Ramos (cell line): ENCODE measurements around the gene ANK3.

Experiments used
- in situ Hi-C: fragments of 300-500 bp; cut with MboI; formaldehyde crosslinking; loops from one replicate; pipeline ENCODE4 v1.14.3; 2022; ENCODE audit warnings: low sequenced_read_pairs; ENCODE audit not compliant: unreplicated experiment

The ANK3 gene

DNA sequence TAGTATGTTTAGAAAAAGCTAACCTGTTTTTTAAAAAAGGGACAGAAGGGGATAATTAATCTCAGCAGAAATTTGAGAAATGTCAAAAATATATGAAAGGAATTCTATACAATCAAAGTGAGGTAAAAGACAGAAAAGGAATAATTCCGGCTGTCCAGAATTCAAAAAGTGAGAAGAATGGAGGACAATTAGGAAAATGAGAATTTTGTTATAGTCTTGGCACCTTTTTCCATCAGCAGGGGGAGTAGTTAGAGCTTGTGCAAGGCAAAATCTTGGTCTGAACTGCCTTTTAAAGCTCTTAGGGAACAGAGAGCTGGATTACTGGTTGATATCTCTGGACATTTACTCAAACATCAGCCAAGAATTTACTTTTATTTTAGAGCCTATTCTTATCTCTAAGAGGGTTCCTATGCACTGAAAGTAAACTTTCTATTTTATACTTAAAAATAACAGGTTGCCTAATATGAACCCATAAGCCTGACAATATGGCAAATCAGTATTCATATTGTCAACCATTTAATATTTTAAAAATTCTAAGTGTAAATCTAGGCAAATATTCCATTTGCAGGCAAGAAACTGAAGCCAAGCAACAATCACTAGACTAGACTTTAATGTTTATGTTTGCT is 185.6 kb downstream of the ANK3 start:
- in situ Hi-C loops = loop anchor here (25.0 kb wide), 4 partner anchors 92 to 583 kb away; partner anchors contain the start of gene CDK1

DNA sequence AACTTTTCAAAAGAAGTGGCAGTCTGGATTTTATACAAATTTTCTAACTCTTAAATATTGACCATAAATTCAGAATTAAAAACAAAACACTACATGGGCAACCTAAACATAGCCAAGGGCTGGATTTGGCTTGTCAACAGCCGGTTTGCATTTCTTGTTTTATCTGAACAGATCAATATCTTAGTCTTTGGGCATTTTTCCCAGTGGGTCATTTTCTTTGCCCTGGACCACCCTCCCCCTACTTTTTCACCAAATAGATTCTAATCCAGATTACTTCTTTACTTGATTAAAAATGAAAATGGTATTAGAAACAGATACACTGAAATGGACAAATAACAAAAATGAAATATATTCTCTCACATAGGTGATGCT is 189.0 kb downstream of the ANK3 start:
- in situ Hi-C loops = loop anchor here (25.0 kb wide), 4 partner anchors 88 to 587 kb away; partner anchors contain the start of gene CDK1

DNA sequence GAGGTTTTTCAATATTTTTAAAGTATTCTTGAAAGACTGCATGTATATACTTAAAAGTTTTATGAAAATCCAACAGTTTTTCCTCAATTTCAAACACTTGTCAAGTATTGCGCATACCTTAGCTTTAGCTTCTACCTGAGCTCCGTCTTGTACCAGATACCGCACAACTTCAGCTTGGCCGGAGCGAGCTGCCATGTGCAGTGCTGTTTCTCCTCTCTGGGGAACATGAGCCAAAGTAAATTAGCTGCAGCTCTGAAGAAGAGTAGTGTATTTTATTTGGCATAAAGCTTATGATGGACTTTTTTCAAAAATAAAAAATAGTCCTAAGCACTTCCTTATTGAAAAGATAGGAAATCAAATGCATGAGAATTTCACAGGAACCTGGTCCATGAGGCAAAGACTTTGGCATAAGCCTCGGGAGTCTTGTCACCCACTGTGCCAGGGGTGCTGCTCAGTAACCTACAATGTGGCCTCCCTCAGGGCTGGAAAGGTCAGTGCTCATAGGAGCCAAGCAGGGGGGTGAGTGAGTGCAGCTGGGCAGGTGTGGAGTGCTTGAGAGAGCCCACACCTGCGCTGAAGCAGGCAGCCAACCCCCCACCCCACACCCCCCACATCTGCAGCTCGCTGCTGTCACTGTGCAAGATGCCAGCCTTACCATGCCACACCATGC is 189.5 kb downstream of the ANK3 start:
- in situ Hi-C loops = loop anchor here (25.0 kb wide), 4 partner anchors 88 to 587 kb away; partner anchors contain the start of gene CDK1

DNA sequence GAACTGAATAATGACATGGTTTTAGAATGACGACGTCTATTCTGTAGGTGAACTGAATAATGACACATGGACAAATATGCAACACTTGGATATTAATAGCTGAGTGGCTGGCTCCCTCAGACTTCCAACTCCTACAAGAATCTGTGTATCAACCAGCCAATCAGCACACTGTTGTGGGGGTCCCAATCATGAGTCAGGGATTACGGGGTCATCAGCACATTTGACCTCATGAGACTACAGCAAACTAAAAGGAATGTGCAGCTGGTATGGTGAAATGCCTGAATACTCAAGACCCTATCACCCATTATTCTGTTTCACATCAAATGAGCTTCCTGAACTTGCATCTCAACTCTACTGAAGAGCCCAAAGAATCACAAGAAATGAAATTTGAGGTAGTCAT is 192.5 kb downstream of the ANK3 start:
- in situ Hi-C loops = no loop called here

DNA sequence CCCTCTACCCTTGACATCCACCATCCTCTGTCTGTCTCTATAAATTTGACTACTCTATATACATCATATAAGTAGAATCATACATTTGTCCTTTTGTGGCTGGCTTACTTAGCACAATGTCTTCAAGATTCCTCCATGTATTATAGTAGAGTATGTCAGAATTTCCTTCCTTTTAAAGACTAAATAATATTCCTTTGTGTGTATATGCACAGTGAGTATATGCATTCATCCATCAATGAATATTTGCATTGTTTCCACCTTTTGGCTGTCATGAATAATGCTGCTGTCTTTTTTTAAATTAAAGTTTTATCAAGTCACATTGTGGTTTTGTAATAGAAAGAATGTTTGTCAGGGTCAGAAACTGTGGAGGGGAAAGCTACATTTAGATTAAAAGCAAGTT is 195.3 kb downstream of the ANK3 start:
- in situ Hi-C loops = no loop called here

DNA sequence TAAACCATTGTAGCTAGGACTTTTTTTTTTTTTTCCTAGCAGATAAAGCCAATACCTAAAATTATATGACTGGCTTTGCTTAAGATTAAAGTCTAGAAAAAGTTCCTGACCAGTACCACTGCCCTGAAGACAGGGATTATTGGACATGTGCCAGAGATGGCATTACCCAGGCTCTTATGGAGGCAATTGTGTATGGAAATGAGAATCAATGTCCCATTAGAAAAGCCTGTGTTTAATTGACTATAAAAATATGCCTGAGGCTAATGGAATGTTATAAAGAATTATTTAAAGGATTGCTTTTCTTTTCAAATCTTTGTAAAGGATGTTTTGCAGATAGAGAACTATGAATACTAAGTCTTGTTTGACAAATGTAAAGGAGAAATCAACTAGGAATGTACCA is 196.7 kb downstream of the ANK3 start:
- in situ Hi-C loops = no loop called here

DNA sequence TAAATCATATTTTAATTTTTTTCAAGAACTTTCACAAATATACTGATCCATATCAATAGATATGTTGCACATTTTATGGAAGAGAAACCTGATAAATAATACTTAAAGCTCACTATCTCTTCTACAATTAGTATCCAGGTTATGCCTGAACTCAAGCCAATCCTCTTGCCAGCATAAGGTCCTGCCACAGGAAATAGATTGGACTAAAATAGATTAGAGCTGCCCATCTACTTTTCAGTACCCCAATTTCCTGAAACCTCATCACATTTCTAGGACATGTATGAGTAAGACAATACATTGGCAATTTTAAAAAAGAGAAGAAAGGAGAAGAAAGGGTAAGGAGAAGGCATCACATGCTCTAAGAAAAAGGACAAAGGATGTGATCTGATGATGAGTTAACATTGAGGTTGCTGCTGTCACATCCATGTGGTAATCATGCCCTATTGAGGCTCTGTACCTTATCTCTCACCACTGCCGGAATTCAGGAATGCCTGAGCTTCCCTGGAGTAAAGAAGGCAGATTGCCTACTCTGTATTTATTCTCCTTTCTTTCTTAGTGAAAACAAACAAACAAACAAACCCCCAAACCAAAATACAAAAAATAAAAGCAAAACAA is 199.7 kb downstream of the ANK3 start:
- in situ Hi-C loops = no loop called here

DNA sequence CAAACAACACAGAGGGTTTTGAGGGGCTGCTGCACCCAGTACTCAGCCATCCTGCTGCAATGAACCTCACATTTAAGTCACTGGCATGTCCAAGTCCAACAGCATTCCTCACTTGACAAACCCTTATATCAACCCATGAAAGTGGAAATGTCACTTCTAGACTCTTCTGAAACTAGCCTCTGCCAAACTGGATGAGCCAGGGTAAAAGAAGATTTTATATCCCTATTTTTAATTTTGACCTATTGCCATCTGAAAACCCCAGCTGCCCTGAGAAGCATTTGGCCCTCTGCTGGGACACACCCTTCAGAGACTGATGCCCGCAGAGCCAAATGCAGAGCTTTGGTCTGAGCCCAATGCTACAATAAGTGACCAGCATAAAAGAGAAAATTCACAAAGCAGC is 201.1 kb downstream of the ANK3 start:
- in situ Hi-C loops = no loop called here

DNA sequence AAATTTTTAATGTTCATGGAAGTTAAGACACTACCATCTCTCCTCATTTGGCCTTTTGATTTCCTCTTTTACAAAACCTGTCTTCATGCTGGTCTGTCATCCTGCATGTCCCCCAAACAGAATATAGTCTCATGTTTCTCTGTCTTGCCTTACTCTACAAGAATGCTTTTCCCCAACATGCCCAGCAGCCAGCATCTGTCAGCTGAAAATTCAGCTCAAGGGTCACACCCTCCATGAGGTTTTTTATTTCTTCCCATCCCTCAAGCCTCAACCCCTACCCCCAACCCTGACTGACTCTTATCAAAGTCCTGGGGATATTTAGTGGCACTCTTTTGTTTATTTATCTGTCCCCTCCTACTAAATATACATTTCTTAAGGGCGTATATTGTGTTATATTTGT is 202.0 kb downstream of the ANK3 start:
- in situ Hi-C loops = no loop called here

DNA sequence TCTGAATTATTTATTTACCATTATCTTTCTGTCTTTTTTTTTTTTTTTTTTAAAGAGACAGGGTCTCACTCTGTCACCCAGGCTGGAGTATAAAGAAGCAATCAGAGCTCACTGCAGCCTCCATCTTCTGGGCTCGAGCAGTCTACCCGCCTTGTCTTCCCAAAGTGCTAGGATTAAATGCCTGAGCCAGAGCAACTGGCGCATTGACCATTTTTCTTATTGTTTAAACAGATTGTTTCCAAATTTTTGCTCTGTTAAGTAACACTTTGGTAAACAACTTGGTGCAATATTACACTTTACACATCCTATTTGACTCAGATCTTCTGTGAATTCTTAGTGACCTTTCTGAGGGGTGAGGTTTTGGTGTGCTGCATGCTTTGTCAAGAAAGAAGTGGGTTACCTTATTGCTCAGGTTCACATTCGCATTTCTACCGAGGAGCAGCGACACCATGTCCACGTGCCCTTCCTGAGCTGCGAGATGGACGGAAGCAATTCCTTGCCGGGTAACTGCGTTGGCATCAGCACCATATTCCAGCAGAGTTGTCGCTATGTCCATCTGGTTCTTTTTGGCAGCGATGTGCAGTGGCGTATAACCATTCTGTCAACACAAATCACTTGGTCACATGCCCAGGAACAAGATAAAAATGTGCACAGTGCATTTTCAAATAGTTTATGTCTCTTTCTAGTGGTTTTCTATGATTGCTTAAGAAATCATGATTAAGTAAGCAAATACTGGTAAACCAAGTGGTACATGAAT is 203.2 kb downstream of the ANK3 start:
- in situ Hi-C loops = no loop called here

DNA sequence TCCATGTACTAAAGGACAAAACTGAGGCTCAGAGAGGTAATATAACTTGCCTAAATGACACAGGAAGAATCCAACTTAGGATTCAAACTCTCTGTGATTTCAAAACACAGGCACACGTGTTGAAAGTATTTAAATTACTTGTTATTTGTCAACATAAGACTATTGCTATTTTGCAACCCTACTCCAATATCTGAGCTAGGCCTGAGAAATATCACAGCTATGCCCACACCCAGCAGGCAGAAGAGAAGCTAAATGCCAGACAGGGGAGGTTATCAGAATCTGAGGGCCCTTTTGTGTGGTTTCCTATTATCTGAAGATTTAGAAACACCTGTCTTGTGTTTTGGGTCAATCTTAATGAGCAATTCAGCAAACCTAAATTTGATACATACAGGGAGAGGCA is 204.3 kb downstream of the ANK3 start:
- in situ Hi-C loops = no loop called here

DNA sequence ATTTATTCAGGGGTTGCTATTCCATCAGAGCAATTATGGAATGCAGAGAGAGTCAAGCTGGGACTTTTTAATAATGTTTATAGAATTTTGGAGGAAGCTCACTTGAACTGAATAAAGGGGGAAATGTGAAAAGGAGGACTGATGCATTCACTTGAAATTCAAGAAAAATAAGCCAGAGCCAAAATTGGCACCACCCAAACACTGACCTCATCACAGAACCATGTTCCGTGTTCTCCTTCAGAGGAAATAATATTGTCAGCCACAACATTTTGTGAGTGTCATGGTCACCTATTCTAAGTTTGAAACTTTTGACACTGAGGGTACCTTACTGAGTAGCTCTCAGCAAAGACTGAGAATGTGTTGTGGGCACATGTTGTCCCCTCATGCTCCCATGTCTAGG is 207.0 kb downstream of the ANK3 start:
- in situ Hi-C loops = no loop called here

DNA sequence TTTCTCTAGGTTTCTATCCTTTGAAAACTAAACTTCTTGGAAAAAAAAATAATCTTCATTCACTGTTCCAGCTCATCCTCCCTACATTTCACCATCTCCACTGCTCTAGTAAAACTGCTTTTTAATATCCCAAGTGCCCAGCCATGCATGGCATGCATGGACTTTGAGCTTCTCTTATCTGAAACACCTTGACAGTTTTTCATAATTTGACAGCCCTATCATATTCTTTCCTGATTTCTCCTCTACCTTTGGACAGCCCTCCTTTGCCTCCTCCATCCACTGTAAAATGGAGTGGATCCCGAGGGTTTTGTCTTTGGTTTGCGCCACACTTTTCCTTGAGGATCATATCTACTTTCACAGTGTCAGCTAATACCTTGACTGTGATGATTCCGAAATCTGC is 212.8 kb downstream of the ANK3 start:
- in situ Hi-C loops = no loop called here

DNA sequence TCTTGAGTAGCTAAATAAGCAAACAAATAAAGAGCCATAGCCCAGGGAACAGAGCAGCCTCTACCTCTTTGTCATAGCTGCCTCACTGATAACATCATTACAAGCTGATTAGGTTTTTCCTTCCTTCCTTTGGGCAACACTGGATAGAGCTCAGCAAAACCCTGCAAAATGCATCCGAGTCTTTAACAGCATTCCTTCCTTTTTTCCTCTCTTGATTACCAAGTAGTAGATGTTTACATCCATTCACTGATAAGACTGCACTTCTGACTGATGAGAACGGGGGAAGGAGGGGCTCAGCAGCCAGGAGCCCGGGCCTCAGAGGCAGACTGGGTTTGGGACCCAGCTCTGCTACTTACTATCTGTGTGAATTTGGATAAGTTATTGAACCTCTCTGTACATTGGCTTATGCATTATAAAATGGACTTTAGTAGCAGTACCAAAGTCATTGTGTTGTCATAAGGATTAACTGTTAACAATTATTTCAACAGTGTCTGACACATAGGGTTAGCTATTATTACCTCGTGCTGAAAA is 214.2 kb downstream of the ANK3 start:
- in situ Hi-C loops = no loop called here

DNA sequence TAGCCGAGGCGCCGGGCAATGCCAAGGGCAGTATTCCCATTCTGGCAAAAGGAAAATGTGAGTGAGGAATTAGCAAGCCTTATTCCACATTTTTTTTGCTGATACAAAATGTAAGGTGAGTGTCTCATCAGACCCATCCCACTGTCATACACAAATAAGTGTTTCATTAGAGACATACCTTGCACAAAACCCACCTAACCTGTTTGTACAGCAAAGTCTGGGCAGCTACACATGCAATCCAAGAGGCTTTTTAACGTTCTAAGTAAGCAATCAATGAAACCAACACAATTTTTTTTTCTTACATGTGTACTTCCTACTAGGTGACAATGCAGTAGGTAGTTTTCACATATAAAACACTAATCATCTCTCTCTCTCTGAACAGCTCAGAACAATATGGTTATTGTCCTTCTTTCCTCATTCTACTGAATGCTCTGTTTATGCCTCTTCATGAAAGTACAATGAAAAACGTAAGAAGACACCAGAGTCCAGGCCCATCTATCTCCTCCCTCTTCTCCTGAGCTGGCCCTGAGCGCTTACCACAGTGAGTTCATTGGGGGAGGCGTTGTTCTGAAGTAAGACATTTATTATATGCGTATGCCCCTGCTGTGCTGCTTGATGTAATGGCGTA is 217.2 kb downstream of the ANK3 start:
- in situ Hi-C loops = no loop called here

DNA sequence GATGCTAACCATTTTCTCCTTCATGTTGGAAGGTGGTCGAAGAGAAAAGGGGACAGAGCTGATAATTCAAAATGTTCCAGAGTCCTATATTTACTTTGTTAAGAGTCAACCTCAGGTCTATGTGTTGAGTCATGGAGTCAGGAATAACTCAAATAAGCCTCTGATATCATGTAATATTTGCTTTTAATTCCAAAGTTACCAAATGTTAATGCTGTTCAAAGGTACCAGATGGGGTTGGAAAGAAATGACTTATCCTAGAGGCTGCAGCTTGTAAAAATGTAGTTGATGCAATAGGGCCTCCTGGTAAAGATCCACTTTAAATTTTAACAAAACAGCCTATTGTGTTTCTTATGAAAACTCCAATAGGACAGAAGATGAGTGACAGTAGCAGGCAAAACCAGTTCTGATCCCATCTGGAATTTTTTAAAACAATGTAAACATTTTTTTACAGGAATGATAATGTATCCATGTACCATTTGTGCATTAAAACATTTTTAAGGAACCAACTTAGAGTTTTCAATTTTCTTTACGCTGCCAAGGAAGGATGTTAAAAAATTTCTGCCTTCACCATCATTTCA is 218.2 kb downstream of the ANK3 start:
- in situ Hi-C loops = no loop called here

DNA sequence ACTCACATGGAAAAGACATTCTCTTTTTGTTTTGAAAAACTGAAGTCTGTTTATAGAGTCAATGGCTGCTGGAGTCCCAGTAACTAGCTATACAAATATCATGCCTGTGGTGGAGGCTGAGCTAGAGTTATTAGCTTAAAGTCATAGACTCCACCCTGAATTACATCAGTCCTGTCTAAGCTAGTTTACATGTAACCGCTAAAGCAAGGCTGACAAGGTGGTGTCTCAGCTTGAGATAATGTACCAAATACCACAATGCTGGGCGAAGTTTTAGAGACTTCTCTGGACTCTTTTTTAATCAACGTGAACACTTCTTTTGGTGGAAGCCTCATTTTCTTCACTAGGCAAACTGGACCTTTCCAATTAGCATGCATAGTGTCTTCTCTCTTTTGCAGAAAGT is 219.4 kb downstream of the ANK3 start:
- in situ Hi-C loops = no loop called here

DNA sequence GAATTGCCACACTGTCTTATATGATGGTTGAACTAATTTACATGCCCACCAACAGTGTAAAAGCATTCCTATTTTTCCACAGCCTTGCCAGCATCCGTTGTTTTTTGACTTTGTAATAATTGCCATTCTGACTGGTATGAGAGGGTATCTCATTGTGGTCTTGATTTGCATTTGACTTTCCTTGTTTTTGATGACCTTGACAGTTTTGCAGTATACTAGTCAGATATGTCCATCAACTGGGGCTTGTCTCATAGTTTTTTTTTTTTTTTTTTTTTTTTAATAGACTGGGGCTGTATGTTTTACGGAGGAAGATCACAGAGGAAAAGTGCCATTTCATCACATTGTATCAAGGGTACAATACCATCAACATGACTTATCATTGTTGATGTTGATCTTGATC is 220.6 kb downstream of the ANK3 start:
- in situ Hi-C loops = no loop called here

DNA sequence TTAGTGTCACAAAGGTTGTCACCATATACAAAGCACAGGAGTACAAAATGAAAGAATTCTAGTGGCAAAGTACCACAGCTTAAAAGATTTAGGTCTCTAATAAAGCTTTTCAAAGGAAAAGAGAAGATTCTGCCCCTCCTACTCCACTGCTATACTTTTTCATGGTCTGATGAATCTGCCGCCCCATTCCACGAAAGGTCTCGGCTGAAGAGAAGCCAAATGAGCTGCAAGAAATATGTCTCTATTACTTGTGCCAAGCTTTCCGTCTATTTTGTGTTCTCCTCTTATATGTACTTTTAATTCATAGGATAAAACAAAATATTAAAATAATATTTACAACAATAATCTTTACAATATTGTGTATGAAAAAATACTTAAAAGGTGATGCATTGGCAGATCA is 222.6 kb downstream of the ANK3 start:
- in situ Hi-C loops = no loop called here

DNA sequence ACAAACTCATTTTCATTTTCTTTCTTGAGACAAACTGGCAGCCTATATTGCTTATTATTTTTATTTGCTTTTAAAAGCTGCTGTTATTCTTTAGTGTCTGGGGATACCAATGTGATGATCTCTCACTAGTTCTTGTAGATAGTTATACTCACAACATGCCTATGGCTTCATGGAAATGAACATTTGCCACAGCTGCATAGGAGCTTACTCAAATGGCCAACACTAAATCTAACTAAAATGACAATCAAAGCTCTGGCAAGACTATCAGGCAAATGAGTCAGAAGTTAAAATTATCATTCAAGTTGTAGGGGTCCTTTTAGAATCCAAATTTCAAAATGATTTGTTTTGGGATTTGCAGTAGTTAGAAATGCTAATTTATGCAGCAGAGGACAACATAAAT is 225.9 kb downstream of the ANK3 start:
- in situ Hi-C loops = no loop called here
